Activated gamma-delta T cell treated with Interleukin-2 at 50 U/mL for 16 hours (primary cell): ENCODE results near the gene LRRIQ4.

Experiments
- DNase-seq: peaks from one replicate; pipeline ENCODE4 v3.0.0-alpha.2; 2020

LRRIQ4 gene

GRCh38 chr3:169811631-169812331, 889 bp upstream of the LRRIQ4 start:
- DNase-seq: peak; percentile 11

- no peak for DNase-seq
Observed at GRCh38 chr3:169813278-169813677, 608 bp downstream of the LRRIQ4 start.

DNA sequence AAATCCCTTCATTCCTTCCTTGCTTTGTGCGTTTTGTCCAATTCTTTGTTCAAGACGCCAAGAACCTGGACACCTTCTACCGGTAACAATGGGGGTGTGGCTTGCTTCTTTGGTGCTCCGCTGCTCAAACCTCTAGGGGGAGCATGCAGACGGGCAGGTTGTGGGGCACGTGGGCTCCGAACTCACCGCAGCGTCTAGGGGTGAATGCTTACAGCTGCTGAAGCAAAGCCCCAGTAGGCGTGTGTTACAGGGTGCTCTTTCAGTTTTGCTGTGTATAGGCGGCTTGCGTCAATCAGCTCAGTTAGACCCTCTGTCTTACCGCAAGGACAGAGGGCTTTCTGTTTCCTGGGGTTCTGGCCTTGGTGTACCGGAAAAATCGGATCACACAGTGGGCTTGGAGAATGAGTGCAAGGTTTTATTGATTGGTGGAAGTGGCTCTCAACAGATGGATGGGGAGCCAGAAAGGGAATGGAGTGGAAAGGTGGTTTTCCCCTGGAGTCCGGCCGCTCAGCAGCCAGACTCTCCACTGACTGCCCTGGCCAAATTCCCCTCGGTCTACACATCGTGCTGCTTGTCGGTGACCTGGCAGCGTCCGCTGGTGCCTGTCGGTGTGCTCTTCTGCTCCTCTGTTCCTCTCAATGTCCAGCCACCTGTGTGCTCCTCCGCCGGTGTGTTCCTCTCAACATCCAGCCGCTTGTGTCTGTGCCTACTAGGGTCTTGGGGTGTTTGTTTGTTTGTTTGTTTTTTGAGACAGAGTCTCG, 1.3 kb downstream of the LRRIQ4 start:
- DNase-seq: peak; percentile 71

DNA sequence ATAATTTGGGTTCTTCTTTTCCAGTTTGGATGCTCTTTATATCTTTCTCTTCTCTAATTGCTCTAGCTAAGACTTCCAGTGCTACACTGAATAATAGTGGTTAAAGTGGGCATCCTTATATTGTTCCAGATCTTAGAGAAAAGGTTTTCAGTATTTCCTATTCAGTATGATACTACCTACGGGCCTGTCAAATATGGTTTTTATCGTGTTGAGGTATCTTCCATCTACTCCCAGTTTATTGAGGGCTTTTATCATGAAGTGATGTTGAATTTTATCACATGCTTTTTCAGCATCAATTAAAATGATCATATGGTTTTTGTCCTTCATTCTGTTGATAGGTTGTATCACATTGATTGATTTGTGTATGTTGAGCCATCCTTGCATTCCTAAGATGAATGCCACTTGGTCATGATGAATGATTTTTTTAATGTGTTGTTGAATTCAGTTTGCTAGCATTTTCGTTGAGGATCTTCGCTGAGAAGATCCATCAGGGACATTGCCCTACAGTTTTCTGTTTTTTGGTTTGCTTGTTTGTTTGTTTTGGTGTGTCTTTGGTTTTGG, 3.0 kb downstream of the LRRIQ4 start:
- DNase-seq: no peak

DNA sequence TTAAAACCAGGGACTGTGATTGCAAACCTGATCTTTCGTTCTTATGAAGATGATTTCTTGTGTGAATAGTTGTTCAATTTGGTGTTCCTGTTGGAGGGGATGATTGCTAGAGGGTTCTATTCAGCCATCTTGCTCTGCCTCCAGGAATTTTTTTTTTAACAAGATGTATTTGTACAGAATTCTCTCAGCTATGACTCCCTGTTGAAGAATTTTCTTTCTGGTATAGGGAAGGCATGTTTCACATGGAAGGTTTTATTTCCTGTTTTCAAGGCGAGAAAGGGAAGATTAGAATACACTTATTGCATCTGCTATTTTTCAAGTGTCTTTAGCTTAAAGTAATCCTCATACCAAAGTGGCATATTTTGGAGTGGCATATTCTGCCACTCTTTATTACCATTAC, 5.6 kb downstream of the LRRIQ4 start:
- no peak for DNase-seq

DNA sequence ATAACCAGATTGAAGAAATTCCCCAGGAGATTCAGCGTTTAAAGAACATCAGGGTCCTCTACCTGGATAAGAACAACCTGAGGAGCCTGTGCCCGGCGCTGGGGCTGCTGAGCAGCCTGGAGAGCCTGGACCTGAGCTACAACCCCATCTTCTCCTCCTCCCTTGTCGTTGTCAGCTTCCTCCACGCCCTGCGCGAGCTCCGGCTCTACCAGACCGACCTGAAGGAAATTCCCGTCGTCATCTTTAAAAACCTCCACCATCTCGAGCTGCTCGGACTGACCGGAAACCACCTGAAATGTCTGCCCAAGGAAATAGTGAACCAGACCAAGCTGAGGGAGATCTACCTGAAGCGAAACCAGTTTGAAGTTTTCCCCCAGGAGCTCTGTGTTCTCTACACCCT, 9.4 kb downstream of the LRRIQ4 start:
- DNase-seq: no peak

DNA sequence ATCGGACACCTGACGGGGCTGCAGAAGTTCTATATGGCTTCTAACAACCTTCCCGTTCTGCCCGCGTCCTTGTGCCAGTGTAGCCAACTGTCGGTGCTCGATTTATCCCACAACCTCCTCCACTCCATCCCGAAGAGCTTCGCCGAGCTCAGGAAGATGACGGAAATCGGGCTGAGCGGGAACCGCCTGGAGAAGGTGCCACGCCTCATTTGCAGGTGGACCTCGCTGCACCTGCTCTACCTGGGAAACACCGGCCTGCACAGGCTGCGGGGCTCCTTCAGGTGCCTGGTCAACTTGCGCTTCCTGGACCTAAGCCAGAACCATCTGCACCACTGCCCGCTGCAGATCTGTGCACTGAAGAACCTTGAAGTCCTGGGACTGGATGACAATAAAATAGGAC, 9.9 kb downstream of the LRRIQ4 start:
- DNase-seq: no peak

DNA sequence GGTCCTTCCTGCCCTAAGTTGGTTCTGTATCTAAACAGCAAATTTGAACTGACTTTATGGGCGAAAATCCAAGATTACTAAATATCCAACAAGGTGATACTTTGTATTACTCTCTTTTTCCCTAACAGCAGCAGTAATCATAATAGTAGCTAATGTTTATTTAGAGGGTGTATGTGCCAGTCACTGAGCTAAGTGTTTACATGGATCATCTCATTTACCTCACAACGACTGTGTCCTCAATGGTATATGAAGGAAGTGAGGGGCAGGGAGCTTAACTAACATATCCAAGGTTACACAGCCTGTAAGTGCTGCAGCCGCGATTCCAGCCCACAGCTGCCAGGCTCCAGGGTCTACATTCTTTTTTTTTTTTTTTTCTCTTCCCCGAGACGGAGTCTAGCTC, 10.3 kb downstream of the LRRIQ4 start:
- DNase-seq: no peak

GRCh38 chr3:169825316-169825715, 12.6 kb downstream of the LRRIQ4 start:
- DNase-seq: no peak

DNA sequence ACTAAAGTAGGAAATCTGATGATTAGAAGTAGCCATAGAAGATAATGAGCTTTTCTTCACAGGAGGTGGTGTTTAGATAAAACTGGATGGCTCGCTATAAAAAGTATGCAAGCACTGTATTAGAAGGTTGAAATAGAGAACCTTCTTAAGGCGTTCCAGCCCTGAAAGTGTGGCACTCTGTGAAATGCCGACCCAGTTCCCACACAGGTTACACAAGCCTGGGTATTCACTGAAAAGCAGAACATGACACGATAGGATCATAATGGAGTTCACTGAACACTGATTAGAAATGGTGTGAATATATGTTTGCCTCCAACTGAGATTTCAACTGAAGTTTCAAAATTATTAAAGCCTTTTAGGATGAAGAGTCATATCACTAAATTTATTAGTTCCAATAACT, 15.0 kb downstream of the LRRIQ4 start:
- no peak for DNase-seq

DNA sequence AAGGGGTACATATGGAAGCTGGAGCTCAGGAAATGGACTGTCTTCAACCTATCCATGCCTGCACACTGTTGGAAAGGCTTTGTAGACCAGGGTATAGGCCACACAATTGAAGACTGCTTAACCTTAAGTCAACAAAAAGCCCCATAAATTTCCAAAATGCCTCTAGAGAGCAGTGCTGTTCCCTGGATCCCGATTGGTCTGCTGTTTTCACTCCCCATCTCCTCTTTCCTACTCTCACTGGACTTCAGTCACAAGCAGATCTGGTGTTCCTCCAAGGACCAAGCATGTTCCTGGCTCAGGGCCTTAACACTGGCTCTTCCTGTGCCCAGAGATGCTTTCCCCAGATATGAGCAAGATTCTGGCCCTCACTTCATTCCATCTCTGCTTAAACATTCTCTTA, 22.9 kb downstream of the LRRIQ4 start:
- DNase-seq: no peak

- DNase-seq: no peak
Observed at GRCh38 chr3:169836078-169836941, 23.6 kb downstream of the LRRIQ4 start.

DNA sequence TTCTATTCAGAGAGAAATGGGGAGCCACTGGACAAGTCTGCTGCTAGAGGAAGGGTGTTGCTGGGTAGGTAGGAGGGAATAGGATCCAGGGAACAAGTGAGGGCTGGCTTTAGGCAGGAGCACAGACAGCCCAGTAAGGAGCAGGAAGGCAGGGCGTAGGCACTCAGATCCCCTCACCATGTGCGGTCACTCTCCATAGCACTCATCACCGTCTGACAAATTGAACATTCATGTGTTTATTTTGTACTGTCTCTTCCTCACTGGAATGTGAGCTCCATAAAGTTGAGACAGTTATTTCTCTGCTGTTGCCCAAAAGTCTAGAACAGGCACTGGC, 24.2 kb downstream of the LRRIQ4 start:
- DNase-seq: no peak

DNA sequence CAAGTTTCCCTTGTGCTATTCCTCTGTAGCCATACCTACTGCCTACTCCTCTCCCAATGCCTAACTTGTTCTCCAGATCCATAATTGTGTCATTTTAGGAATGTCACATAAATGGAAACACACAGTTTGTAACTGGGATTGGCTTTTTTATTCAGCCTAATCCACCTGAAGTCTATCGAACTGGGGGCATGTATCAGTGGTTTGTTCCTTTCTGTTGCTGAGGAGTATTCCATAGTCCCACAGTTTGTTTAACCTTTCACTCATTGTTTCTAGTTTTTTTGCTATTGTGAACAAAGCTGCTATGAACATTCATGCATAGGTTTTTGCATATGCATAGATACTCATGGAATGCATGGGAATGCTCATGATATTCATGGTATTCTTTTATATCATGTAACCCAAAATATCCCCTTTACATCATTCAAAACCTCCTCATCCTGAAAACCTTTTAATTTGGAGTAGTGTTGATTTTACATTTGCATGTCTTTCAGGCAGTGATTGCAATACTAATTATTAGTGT, 25.9 kb downstream of the LRRIQ4 start:
- no peak for DNase-seq

DNA sequence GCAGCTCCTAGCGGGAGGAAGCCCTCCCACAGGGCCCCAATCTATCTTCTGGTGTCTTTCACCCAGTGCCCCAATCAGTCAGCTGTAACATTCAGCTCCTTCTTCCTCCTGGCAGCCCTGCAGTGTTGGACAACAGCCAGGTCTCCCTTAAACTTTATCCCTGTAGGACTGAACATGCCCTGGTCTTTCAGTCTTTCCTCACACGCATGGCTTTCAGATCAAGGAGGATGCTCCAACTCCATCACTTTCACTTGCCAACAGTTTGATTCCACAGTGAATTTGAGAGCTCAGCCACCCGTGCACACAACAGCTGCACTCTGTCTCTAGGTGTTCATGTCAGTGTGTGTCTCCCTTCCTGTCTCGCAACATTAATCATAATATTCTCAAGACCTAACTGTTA, 28.5 kb downstream of the LRRIQ4 start:
- DNase-seq: no peak

- DNase-seq: no peak
Observed at GRCh38 chr3:169842960-169843359, 30.3 kb downstream of the LRRIQ4 start.

DNA sequence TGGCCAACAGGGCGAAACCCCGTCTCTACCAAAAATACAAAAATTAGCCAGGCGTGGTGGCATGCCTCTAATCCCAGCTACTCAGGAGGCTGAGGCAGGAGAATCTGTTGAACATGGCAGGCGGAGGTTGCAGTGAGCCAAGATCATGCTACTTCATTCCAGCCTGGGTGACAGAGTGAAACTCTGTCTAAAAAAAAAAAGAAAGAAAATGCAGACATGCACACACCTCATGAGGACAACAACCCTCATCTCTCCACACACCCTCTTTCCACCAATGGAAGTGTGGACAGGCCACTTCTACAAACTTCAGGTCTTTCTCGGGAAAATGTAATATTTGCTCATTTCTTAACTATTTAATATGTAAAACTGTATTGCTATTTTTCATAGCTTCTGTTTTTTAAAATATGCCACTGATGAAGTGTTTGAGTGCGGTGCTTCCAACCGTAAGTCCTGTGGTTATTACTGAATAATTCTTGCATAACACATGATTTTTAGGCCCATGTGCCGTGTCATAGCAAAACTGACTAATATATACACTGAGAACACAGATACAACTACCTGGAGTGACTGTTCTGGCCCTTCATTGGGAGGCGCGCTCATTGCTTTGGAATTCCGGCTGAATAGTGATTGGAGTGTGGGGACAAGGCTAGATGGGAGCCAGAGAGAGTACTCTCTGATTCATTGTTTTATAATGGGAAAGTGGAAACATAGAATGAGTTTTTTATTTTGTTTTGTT, 34.0 kb downstream of the LRRIQ4 start:
- DNase-seq: no peak

DNA sequence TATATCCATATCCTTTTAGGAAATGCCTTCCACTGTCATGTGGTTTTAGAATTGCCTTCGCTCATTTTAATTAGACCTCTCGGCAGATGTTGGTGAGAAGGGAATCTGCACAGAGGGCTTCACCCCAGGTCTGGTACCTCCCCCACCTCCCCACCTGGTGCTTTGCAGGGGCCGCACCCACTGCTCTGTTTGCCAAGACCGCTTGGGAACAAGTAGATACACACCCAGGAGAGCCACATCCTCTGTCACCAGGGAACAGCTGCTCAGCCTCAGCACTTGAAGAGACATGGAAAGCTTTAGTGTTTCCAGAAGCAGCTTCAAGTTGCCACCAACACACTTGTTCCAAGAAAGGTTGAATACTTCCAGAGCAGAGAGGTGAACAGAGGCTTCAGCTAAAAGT, 35.2 kb downstream of the LRRIQ4 start:
- no peak for DNase-seq

DNA sequence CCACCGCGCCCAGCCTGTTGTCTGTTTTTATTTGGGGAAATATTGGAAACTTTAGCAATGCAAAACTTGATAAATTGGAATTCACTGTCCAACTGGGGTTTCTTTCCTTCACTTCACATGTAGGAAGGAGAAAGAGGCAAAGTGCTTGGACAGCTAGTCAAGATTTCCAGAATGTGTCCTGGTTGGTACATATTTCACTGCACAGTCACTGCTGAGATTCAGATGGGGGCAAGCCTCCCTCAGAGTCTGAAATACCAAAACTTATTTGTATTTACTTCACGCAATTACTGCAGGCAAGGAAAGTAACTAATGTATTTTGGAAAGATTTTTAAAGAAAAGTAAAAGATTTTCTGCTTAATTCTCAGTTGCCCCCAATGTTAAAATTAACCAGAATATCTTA, 36.1 kb downstream of the LRRIQ4 start:
- no peak for DNase-seq

- DNase-seq: no peak
Observed at GRCh38 chr3:169850618-169851017, 37.9 kb downstream of the LRRIQ4 start.

DNA sequence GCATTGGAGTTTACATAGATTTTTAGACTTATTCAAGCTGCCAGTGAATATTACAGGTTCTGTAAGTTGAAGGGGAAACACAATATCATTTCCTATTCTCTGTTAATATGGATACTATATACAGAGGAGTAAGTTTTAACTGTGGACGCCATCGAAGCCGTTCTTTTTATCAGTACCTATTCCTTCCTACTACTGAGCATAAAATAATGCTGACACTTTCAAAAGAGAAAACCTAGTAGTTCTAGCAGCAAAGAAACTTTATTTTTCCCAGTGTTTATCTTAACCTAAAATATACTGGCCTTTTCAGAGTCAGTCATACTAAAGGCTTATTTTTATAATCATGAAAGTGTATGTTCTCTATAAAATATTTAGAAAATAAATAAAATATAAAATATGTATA, 42.8 kb downstream of the LRRIQ4 start:
- no peak for DNase-seq

GRCh38 chr3:169857811-169858210, 45.1 kb downstream of the LRRIQ4 start:
- no peak for DNase-seq

GRCh38 chr3:169861871-169862270, 49.2 kb downstream of the LRRIQ4 start:
- DNase-seq: no peak
